SHP77 (cell line): ENCODE data around the gene CNNM3.

Experiments used
- DNase-seq, 2 experiments: peaks; one replicate each; lab custom pipeline; 2025; lab: John Stamatoyannopoulos, UW

CNNM3 gene

GRCh38 chr2:96819128-96819875 lies 3.2 kb downstream of the CNNM3 start:
- no peak for DNase-seq

DNA sequence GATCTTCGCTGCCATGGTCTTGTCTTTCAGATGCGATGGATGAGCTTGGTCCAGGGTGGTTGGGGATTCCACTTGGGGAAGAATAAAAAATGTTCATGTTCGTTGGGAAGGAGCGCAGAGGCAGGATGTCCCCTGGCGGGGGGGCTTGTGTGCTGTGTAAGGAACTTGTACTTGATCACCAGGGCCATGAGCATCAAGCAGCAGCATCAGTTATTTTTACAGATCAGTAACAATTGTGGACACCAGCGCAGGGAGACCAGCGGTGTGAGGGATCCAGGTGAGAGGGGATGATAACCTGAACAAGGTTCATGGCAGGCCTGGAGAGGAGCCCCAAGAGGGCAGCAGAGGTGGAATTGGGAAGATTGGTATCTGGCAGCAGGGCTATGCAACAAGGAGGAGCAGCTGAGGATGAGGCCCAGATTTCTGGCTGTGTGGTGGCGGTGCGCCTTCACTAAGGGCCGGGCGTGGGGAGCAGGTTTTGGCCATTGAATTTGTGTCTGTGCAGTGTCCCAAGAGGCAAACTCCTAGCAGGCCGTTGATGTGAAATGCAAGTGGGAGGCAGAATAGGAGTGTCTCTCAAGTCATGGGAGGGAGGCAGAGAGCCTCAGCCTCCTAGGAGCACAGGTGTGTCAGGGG lies 3.9 kb downstream of the CNNM3 start:
- no peak for DNase-seq

- no peak for DNase-seq
Measured at GRCh38 chr2:96821113-96821675, 5.1 kb downstream of the CNNM3 start.

GRCh38 chr2:96822786-96823185 lies 6.7 kb downstream of the CNNM3 start:
- no peak for DNase-seq

DNA sequence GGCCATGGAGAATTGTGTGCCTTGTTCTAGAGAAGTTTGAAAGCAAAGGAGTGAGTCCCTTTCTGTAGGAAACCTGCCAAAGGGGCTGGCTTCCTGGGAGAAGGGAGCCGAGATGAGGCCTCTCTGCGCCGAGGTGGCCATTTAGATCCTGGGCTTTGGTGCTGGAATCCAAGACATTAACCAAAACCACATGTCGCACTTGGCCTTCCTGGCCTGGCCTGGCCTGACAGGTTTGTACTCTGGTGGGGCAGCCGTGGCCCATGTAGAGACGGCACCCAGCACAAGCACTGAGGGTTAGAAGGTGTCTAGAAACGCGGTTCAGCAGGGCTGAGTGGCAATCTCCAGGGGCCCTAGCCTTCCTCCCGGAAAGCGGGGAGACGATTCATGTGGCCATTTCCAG lies 7.1 kb downstream of the CNNM3 start:
- no peak for DNase-seq

GRCh38 chr2:96824079-96824870 lies 8.2 kb downstream of the CNNM3 start:
- DNase-seq: no peak

DNA sequence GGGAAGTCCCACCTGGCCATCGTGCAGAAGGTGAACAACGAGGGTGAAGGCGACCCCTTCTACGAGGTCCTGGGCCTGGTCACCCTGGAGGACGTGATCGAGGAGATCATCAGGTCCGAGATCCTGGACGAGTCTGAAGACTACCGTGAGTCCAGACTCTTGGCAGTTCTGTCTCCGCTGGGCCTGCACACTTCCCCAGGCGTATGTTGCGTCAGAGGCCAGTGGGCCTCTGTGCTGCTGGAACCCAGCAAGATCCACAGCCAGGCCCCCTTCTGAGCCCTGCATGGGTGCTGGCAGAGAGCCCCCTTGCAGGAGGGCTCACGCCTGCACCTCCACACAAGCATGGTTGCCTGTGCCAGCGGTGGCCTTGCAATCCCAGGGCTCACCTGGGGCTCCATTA lies 9.0 kb downstream of the CNNM3 start:
- no peak for DNase-seq

GRCh38 chr2:96826546-96827278 lies 10.6 kb downstream of the CNNM3 start:
- DNase-seq: no peak

DNA sequence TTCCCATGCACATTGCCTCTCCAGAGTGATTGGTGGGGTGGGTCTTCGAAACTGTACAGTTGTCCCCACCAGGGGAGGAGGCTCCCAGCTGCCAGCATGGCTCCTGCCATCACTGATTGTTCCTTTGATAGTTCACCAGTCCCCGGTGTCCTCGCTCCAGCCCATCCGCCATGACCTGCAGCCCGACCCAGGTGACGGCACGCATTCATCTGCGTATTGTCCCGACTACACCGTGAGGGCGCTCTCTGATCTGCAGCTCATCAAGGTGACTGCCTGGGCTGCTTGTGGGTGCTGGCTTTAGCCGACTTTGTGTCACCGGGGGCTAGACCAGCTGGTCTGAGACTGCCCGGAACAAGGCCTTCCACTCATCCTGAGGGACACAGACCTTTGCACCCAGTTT lies 12.4 kb downstream of the CNNM3 start:
- DNase-seq: no peak

- DNase-seq: no peak
Measured at GRCh38 chr2:96828874-96829273, 12.8 kb downstream of the CNNM3 start.

- DNase-seq: no peak
Measured at GRCh38 chr2:96830044-96830562, 14.0 kb downstream of the CNNM3 start.

GRCh38 chr2:96831679-96832078 lies 15.6 kb downstream of the CNNM3 start:
- DNase-seq: no peak

DNA sequence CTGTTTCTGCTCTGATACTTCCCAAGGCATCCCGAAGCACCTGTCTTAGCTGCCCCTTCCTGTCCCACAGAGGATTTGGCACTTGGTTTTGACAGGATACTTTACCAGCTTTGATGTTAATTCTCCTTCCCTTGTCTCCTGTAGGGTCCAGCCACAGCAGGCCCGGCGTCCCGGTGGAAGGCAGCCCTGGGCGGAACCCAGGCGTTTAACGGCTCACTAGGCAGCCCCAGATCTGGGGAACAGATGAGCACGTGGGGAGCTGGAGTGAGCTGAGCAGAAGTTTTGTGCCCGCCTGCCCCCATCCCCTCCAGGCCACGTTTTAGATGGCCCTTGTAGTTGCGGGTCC lies 16.3 kb downstream of the CNNM3 start:
- DNase-seq: no peak

GRCh38 chr2:96832754-96833507 lies 16.9 kb downstream of the CNNM3 start:
- DNase-seq: peak; percentile 84 to 93

GRCh38 chr2:96835830-96836229 lies 19.8 kb downstream of the CNNM3 start:
- DNase-seq: no peak

- DNase-seq: no peak
Measured at GRCh38 chr2:96837575-96837974, 21.5 kb downstream of the CNNM3 start.

DNA sequence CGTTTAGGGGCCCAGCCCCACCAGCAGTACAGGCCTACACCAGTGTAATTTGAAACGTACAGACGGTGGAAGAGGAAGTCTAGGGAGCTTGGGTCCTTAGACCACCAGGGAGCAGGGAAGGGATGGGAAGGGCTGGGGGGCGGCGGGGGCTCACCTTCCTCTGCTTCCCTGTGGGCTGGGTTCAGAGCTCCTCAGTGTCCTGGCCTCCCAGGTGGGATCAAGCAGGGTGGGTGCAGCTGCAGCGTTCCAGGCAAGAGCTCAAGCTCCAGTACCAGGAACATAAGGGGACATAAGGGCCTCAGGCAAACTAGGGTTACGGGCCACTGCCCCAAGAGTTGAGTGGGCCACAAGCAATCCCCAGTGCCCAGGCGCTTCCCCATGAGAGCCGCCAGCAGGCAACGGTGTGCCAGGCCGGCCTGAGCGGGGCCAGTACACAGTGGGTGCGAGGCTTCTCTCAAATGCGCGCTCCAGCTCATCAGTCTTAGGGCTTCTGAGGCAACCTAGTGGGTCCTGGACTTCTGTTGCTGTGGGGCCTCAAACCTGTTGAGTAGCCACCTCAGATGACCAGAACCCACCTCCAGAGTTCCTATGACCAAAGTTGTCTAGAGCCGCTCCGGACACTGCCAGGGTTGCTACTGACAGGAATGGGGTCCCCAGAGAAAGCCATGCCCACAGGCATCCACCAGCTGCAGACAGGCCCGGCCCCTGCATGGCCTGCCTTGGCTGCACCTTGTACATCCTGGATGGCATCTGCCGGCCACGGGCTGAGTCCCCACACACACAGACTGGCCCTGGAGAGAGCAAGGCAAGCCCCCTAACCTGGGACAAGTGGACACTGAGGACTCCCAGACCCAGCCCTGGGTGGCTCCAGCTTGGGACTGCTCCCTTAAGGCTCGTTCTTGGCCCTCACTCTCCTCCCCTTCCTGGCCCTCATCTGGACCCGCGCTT lies 22.6 kb downstream of the CNNM3 start:
- no peak for DNase-seq

GRCh38 chr2:96839293-96839874 lies 23.3 kb downstream of the CNNM3 start:
- DNase-seq: no peak
